GM10248 (cell line): ENCODE data around the gene PLAC9.

ENCODE experiments used
- CTCF ChIA-PET: fragments of 300-600 bp; sonication (Branson Sonifier 250); formaldehyde crosslinking; extraction: SDS; loops from one replicate; lab custom pipeline; 2021; ENCODE audit warnings: antibody characterized with exemption; lab: Yijun Ruan, JAX
- POLR2A ChIA-PET: fragments of 350-650 bp; sonication (Branson Sonifier 250); formaldehyde crosslinking; extraction: SDS; loops from one replicate; lab custom pipeline; 2020; ENCODE audit warnings: antibody characterized with exemption; lab: Yijun Ruan, JAX
- DNase-seq: peaks from one replicate; pipeline ENCODE4 v3.0.0; 2012; ENCODE audit errors: extremely low spot score
- TF ChIP-seq, protein P1 (sequence below): IDR thresholded peaks from 2 replicates; pipeline ENCODE4 v1.5.1; 2012; ENCODE audit warnings: mild to moderate bottlenecking, low read depth; ENCODE audit errors: extremely low read depth, missing control alignments, control extremely low read depth

The PLAC9 gene

DNA sequence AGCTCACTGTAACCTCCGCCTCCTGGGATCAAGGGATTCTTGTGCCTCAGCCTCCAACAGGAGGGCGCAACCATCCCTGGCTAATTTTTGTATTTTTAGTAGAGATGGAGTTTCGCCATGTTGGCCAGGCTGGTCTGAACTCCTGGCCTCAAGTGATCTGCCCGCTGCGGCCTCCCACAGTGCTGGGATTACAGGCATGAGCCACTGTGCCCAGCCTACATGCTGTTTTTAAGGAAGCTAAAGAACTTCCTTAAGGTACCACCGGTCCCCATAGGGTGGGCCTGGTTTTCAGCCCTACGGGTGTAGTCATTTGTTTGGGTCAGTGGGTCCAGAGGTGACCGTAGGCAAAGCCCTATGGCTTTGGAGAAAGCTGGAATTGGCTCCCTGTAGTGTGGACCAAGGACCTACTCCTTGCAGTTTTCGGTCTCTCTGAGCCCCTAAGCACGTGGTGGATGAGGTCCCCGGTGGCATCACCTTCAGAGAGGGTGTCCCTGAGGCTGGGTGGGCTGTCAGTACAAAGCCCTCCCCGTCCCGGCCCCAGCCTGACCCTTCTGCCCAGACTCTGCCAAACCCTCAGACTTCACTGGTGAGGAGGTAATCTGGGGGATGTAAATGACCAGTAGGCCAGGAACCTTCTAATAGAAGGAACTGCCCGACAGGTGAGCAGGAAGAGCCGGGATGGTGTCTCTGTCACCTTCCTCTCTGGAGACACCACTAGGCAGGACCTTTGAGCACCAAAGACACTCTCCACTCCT, 42.3 kb downstream of the PLAC9 start:
- POLR2A ChIA-PET: no interaction called here
- CTCF ChIA-PET: interaction anchor here (1.9 to 3.2 kb wide), 4 partner anchors 10 to 29 kb away, joined by 6 to 18 read pairs (median 8); no protein-coding TSS in a partner anchor
- TF ChIP-seq, protein P1, sequence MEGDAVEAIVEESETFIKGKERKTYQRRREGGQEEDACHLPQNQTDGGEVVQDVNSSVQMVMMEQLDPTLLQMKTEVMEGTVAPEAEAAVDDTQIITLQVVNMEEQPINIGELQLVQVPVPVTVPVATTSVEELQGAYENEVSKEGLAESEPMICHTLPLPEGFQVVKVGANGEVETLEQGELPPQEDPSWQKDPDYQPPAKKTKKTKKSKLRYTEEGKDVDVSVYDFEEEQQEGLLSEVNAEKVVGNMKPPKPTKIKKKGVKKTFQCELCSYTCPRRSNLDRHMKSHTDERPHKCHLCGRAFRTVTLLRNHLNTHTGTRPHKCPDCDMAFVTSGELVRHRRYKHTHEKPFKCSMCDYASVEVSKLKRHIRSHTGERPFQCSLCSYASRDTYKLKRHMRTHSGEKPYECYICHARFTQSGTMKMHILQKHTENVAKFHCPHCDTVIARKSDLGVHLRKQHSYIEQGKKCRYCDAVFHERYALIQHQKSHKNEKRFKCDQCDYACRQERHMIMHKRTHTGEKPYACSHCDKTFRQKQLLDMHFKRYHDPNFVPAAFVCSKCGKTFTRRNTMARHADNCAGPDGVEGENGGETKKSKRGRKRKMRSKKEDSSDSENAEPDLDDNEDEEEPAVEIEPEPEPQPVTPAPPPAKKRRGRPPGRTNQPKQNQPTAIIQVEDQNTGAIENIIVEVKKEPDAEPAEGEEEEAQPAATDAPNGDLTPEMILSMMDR: no peak
- DNase-seq: no peak

DNA sequence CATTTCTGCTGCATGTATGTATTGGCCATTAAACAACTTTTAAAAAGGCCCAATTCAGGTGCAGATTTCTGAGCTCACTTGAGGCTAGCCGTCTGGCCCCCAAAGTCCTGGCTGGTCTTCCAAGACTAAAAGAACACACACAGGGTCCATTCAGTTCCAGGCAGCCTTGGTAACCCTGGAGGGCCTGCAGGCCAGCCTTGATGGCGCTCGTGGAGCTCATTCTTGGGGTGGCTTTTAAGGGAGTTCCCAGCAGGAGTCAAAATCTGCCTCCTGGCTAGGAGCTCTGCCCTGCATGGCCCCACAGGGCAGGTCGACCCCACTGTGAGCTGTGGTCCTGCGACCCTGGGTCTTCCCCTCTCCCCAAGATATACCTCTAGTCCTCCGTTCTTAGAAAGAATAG, 44.0 kb downstream of the PLAC9 start:
- ChIA-PET POLR2A (interaction anchor here (1.5 kb wide), 1 partner anchor 9 kb away, joined by 4 read pairs; no protein-coding TSS in a partner anchor), CTCF (interaction anchor here (1.5 to 3.2 kb wide), 5 partner anchors 8 to 46 kb away, joined by 3 to 18 read pairs (median 6); no protein-coding TSS in a partner anchor)
- TF ChIP-seq, protein P1: no peak
- no peak for DNase-seq

DNA sequence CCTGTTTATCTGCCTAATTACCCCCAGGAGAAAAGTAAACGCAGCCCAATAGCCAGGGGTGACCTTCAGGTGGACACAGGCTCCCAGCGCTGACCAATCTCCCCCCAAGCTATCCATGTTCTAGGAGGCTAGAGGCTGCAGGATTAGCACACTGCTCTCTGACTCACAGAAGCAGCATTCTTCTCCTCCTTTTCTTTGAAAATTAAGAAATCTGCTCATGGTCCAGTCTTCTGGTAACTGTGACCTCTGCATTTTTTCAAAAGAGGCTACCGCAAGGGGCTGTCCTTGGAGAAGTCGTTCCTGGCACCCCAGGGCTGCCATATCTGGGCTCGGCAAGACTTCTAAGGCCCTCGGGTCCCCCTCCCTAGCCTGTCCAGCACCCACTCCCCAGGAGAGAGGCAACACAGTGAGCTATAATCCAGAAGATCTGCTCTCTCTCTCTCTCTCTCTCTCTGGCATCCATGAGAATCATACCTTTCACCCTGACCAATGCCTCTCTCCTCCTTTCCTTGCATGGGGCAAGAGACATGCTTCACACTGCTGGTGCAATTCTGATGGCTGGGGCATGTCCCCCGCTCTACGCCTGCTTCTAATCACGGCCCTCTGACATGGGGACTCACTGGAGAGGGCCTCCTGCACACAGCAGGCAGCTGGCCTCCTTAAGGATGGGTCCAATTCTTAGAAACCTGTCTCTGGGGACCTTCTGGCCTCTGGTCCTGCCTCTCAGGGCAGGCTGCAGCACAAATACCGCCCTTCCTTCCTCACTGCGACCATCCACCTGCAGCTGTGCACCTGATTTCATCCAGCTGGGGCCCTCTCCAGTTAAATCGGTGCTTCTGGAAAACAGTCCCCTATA, 45.5 kb downstream of the PLAC9 start:
- ChIA-PET CTCF (interaction anchor here (1.5 to 1.6 kb wide), 2 partner anchors 10 to 14 kb away, joined by 3 read pairs; no protein-coding TSS in a partner anchor), POLR2A (interaction anchor here (1.0 kb wide), 1 partner anchor 28 kb away, joined by 4 read pairs; no protein-coding TSS in a partner anchor)
- no peak for DNase-seq
- TF ChIP-seq, protein P1: no peak

DNA sequence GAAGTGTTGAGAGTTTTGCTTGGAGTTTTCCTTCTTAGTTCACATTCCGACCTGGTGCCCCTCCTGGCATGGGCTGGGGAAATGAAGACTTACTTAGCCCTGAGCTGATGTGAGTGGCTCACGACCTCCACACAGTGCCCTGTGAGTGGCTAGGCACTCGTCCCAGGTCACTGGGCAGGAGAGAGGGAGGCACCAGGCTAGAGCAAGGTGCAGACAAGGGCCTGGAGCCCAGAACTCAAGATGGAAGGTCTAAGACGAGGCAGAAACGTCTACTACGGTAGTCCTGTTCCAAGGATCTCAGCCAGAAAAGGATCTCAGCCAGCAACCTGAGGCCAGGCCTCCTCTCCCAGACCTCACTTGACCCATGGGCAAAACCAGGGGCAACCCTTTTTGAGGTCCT, 50.5 kb downstream of the PLAC9 start:
- TF ChIP-seq, protein P1: no peak
- CTCF ChIA-PET: interaction anchor here (1.0 to 3.6 kb wide), 4 partner anchors 12 to 35 kb away, joined by 3 to 17 read pairs (median 5); no protein-coding TSS in a partner anchor
- DNase-seq: no peak
- POLR2A ChIA-PET: interaction anchor here (0.7 kb wide), 1 partner anchor 18 kb away, joined by 3 read pairs; no protein-coding TSS in a partner anchor

DNA sequence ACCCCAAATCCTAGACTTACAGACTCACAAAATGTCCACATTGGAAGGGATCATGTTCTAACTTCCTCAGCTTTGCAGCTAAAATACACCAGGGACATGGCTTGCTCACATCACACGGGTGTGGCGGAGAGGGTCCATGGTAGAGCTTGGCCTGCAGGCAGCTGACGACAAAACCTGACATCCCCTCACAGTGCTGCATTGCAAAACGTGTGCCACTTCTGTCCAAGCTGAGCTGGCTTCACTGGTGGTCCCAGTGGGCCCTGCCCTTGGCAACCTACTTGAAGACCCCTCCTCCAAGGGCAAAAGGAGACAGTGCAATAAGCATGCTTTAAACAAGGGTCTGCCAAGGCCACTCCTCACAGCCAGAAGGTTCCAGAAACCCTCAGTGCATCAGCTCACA, 50.9 kb downstream of the PLAC9 start:
- DNase-seq: no peak
- TF ChIP-seq, protein P1: no peak
- POLR2A ChIA-PET: no interaction called here
- CTCF ChIA-PET: interaction anchor here (1.0 to 3.6 kb wide), 4 partner anchors 12 to 34 kb away, joined by 3 to 17 read pairs (median 5); no protein-coding TSS in a partner anchor

DNA sequence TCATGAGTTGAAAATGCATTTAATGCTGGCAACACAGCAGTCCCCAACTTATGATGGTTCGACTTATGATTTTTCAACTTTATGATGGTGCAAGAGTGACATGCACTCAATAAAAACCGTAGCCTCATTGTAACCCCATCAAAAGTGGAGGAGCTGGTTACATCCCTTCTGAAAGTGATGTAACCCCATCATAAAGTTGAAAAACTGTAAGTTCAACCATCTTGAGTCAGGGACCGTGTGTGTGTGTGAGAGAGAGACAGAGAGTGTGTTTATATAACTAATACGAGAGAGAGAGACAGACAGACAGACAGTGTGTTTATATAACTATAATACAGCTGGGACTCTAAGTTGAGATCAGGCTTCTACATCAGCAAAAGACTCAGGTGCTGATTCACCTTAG, 51.8 kb downstream of the PLAC9 start:
- no peak for DNase-seq
- TF ChIP-seq, protein P1: no peak
- ChIA-PET POLR2A (no interaction called here), CTCF (interaction anchor here (0.8 to 3.6 kb wide), 5 partner anchors 8 to 38 kb away, joined by 3 to 18 read pairs (median 7); no protein-coding TSS in a partner anchor)
